Neuronal stem cell (in vitro differentiated cells): Measurements from ENCODE around the gene ACVR1B.

Experiments used
- DNase-seq: peaks from one replicate; pipeline ENCODE4 v3.0.0-alpha.2; 2013; ENCODE audit warnings: low spot score
- H2AFZ ChIP-seq: one replicate; pipeline ENCODE4 v1.6.1; 2013; ENCODE audit warnings: mild to moderate bottlenecking, low read length, inconsistent platforms
- H2AK5ac ChIP-seq: 2 replicates; pipeline ENCODE4 v1.6.1; 2013; ENCODE audit warnings: low read depth, mild to moderate bottlenecking, inconsistent platforms, low read length, moderate library complexity, mixed read lengths
- H2BK120ac ChIP-seq: 2 replicates; pipeline ENCODE4 v1.6.1; 2013; ENCODE audit warnings: low read depth, mild to moderate bottlenecking, inconsistent platforms, low read length, moderate library complexity, mixed read lengths
- H2BK12ac ChIP-seq: one replicate; pipeline ENCODE4 v1.6.1; 2013; ENCODE audit warnings: low read length, inconsistent platforms
- H2BK15ac ChIP-seq: 2 replicates; pipeline ENCODE4 v1.6.1; 2013; ENCODE audit warnings: mild to moderate bottlenecking, low read length, inconsistent platforms, mixed read lengths
- H2BK5ac ChIP-seq: one replicate; pipeline ENCODE4 v1.6.1; 2013; ENCODE audit warnings: inconsistent platforms, mild to moderate bottlenecking, low read length, moderate library complexity
- H3K14ac ChIP-seq: one replicate; pipeline ENCODE4 v1.6.1; 2013; ENCODE audit warnings: low read length, inconsistent platforms
- H3K18ac ChIP-seq: 2 replicates; pipeline ENCODE4 v1.6.1; 2013; ENCODE audit warnings: low read length, inconsistent platforms
- H3K23ac ChIP-seq: 2 replicates; pipeline ENCODE4 v1.6.1; 2013; ENCODE audit warnings: low read depth, mild to moderate bottlenecking, mixed read lengths, low read length, inconsistent platforms; ENCODE audit not compliant: poor library complexity
- H3K27ac ChIP-seq: replicated peaks from 3 replicates; pipeline ENCODE4 v1.5.1; 2013; ENCODE audit warnings: low read length, inconsistent platforms
- H3K27me3 ChIP-seq, 3 experiments: 2 replicates each; pipeline ENCODE4 v1.6.1; 2013; ENCODE audit warnings: low read length in 3 of 3, mild to moderate bottlenecking in 2 of 3, inconsistent platforms in 1 of 3, low read depth in 1 of 3, mixed read lengths in 1 of 3, moderate library complexity in 1 of 3; ENCODE audit not compliant: control insufficient read depth in 3 of 3, insufficient read depth in 3 of 3
- H3K36me3 ChIP-seq, 2 donors: replicated peaks in 1 of 2; 2 replicates each; pipeline ENCODE4 v1.6.1; 2013; ENCODE audit warnings: low read length in 2 of 2; ENCODE audit not compliant: control insufficient read depth in 2 of 2, insufficient read depth in 2 of 2
- H3K4ac ChIP-seq: 2 replicates; pipeline ENCODE4 v1.6.1; 2013; ENCODE audit warnings: inconsistent platforms, mild to moderate bottlenecking, low read length, moderate library complexity
- H3K4me1 ChIP-seq, 2 donors: 1 replicate in 1 of 2; 2 replicates in 1 of 2; pipeline ENCODE4 v1.6.1; 2013; ENCODE audit warnings: low read length in 2 of 2, low read depth in 1 of 2; ENCODE audit not compliant: control insufficient read depth in 2 of 2, insufficient read depth in 1 of 2
- H3K4me2 ChIP-seq: one replicate; pipeline ENCODE4 v1.6.1; 2013; ENCODE audit warnings: mild to moderate bottlenecking, low read length, inconsistent platforms; ENCODE audit not compliant: insufficient read depth, poor library complexity, severe bottlenecking
- H3K4me3 ChIP-seq, 2 donors: 2 replicates each; pipeline ENCODE4 v1.5.1; 2013; ENCODE audit warnings: low read length in 2 of 2, mild to moderate bottlenecking in 2 of 2, inconsistent platforms in 1 of 2, moderate library complexity in 1 of 2
- H3K79me1 ChIP-seq: one replicate; pipeline ENCODE4 v1.6.1; 2013; ENCODE audit warnings: low read depth, mild to moderate bottlenecking, inconsistent platforms, low read length, moderate library complexity
- H3K9ac ChIP-seq: one replicate; pipeline ENCODE4 v1.6.1; 2013; ENCODE audit warnings: mild to moderate bottlenecking, low read depth, low read length, inconsistent platforms; ENCODE audit not compliant: poor library complexity
- H3K9me3 ChIP-seq, 2 donors: replicated peaks in 1 of 2; 2 replicates each; pipeline versions ENCODE3 to v1.6.1; 2013; ENCODE audit warnings: low read length in 2 of 2, mild to moderate bottlenecking in 2 of 2, inconsistent platforms in 1 of 2, low read depth in 1 of 2, mixed read lengths in 1 of 2, moderate library complexity in 1 of 2; ENCODE audit not compliant: control insufficient read depth in 2 of 2, insufficient read depth in 1 of 2
- H4K8ac ChIP-seq: one replicate; pipeline ENCODE4 v1.6.1; 2013; ENCODE audit warnings: low read depth, mild to moderate bottlenecking, inconsistent platforms, low read length, moderate library complexity
- H4K91ac ChIP-seq: one replicate; pipeline ENCODE4 v1.6.1; 2013; ENCODE audit warnings: low read length, low read depth, mild to moderate bottlenecking, inconsistent platforms; ENCODE audit not compliant: poor library complexity
- WGBS, 2 donors: extraction: QIAGEN DNeasy Blood & Tissue Kit; methylation state at CpG; one replicate each; pipeline ENCODE4 v1.1.7; 2013; ENCODE audit warnings: missing lambda C conversion rate in 2 of 2, mixed read lengths in 1 of 2; ENCODE audit not compliant: insufficient read length in 2 of 2, insufficient replicate concordance in 1 of 2; ENCODE audit errors: extremely low coverage in 2 of 2; 5-methylcytosine and 5-hydroxymethylcytosine counted together

Gene ACVR1B

GRCh38 chr12:52038447-52038846 lies 86.9 kb downstream of the ACVR1B start:
- Histone ChIP-seq H2BK15ac (no peak overlapping the region), H3K9ac (peak overlapping the region; percentile 26), H3K9me3 (no peaks in the 10 kb centered on the region), H2AFZ (no peak overlapping the region), H2BK120ac (no peak overlapping the region), H3K18ac (no peak overlapping the region), H4K91ac (no peak overlapping the region), H3K27me3 (peaks cover 0 to 26% (median 8%) of the 10 kb centered on the region in 3 experiments), H3K23ac (no peak overlapping the region), H3K14ac (no peak overlapping the region), H3K4ac (no peak overlapping the region), H3K36me3 (peaks cover 0 to 14% of the 10 kb centered on the region in 2 donors), H4K8ac (no peak overlapping the region), H2AK5ac (no peak overlapping the region), H3K79me1 (peaks cover 8% of the 10 kb centered on the region), H3K4me1 (peaks cover 9 to 13% of the 10 kb centered on the region in 2 donors), H3K4me2 (peak overlapping the region; percentile 36), H2BK5ac (no peak overlapping the region), H3K27ac (no peak overlapping the region), H3K4me3 (peak overlapping the region; percentile 39 to 72), H2BK12ac (no peak overlapping the region)
- no peak for DNase-seq
- WGBS, 2 donors, result no CpG with 5 or more reads among the region's 6 CpGs

- no peaks in the 10 kb centered on the region for H3K9me3 ChIP-seq
- peaks cover 8% of the 10 kb centered on the region for H3K79me1 ChIP-seq
- peaks cover 9 to 13% of the 10 kb centered on the region in 2 donors for H3K4me1 ChIP-seq
- no peak overlapping the region for H3K9ac ChIP-seq
- H3K27me3 ChIP-seq, result peaks cover 0 to 7% (median 0%) of the 10 kb centered on the region in 3 experiments
- no peak overlapping the region for H2AFZ ChIP-seq
- no peak overlapping the region for H2BK120ac ChIP-seq
- H3K4ac ChIP-seq, result no peak overlapping the region
- no peak overlapping the region for H3K14ac ChIP-seq
- no peak for DNase-seq
- H3K27ac ChIP-seq, result no peak overlapping the region
- H3K23ac ChIP-seq, result no peak overlapping the region
- no peak overlapping the region for H3K4me3 ChIP-seq
- H3K4me2 ChIP-seq, result no peak overlapping the region
- no peak overlapping the region for H2BK5ac ChIP-seq
- H3K18ac ChIP-seq, result no peak overlapping the region
- H3K36me3 ChIP-seq, result peaks cover 4 to 27% of the 10 kb centered on the region in 2 donors
- H4K91ac ChIP-seq, result no peak overlapping the region
- H2BK15ac ChIP-seq, result no peak overlapping the region
- no peak overlapping the region for H2AK5ac ChIP-seq
- H4K8ac ChIP-seq, result no peak overlapping the region
- no CpG with 5 or more reads among the region's 3 CpGs for WGBS, 2 donors
- no peak overlapping the region for H2BK12ac ChIP-seq
Observed at GRCh38 chr12:52041035-52041434, 89.5 kb downstream of the ACVR1B start.

GRCh38 chr12:52041695-52042123 lies 90.2 kb downstream of the ACVR1B start:
- no peak for DNase-seq
- H3K36me3 ChIP-seq, result peaks cover 6 to 30% of the 10 kb centered on the region in 2 donors

DNA sequence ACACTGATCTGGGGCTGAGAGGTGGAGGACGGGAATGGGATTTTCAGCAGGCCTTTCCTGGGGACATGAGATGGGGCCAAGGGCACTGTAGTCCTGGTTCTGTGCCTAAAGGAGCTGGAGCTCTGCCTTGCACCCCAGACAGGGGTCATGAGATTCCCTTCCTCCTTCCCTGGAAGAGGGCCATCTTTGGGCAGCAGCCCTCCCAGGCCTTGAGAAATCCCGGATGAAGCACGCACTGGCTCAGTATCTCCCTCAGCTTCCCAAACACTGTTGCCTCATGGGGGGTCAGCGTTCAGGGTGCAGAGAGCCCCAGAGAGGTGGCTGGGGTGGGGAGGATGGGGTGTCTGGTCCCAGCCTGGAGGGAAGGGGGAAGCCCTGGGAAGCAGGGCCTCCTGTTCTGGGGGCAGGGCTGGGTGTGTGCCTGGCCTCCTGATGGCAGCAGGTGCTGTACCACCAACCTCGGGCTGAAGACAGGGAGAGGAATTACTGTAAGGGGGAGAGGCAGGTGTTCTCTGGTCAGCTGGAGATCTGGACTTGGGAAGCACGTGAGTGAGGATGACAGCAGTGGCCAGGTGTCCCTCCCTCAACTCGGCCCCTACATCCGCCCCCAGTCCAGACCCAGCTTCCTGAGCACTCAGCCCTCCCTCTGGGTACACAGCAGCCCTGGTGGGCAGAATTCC lies 91.3 kb downstream of the ACVR1B start:
- H2BK12ac ChIP-seq, result no peak overlapping the region
- H3K9me3 ChIP-seq, result no peaks in the 10 kb centered on the region
- H3K9ac ChIP-seq, result peak overlapping the region; percentile 50
- H3K79me1 ChIP-seq, result peaks cover 8% of the 10 kb centered on the region
- no peak overlapping the region for H3K4me3 ChIP-seq
- H3K14ac ChIP-seq, result no peak overlapping the region
- no peak overlapping the region for H3K23ac ChIP-seq
- no peak overlapping the region for H3K27ac ChIP-seq
- H3K4me1 ChIP-seq, result peaks cover 6 to 8% of the 10 kb centered on the region in 2 donors
- peaks cover 6 to 30% of the 10 kb centered on the region in 2 donors for H3K36me3 ChIP-seq
- no CpG with 5 or more reads among the region's 8 CpGs for WGBS, 2 donors
- H3K4ac ChIP-seq, result no peak overlapping the region
- no peak for DNase-seq
- H2BK15ac ChIP-seq, result no peak overlapping the region
- no peaks in the 10 kb centered on the region for H3K27me3 ChIP-seq
- no peak overlapping the region for H4K8ac ChIP-seq
- H2AFZ ChIP-seq, result no peak overlapping the region
- no peak overlapping the region for H3K18ac ChIP-seq
- H2BK120ac ChIP-seq, result no peak overlapping the region
- no peak overlapping the region for H3K4me2 ChIP-seq
- H4K91ac ChIP-seq, result no peak overlapping the region
- H2BK5ac ChIP-seq, result no peak overlapping the region
- H2AK5ac ChIP-seq, result no peak overlapping the region

More at GRCh38 chr12:52041695-52042123, 90.2 kb downstream of the ACVR1B start:
- no peak overlapping the region for H3K18ac ChIP-seq
- no peak overlapping the region for H2BK120ac ChIP-seq
- H3K9me3 ChIP-seq, result no peaks in the 10 kb centered on the region
- no peak overlapping the region for H3K4me2 ChIP-seq
- WGBS, 2 donors, result no CpG with 5 or more reads among the region's 6 CpGs
- H2BK15ac ChIP-seq, result no peak overlapping the region
- H3K9ac ChIP-seq, result no peak overlapping the region
- H2AFZ ChIP-seq, result no peak overlapping the region
- H3K27ac ChIP-seq, result no peak overlapping the region
- no peak overlapping the region for H3K23ac ChIP-seq
- no peak overlapping the region for H3K4ac ChIP-seq
- H2AK5ac ChIP-seq, result no peak overlapping the region
- H3K27me3 ChIP-seq, result peaks cover 0 to under 1% (median 0%) of the 10 kb centered on the region in 3 experiments
- no peak overlapping the region for H4K91ac ChIP-seq
- no peak overlapping the region for H2BK5ac ChIP-seq
- peaks cover 6 to 8% of the 10 kb centered on the region in 2 donors for H3K4me1 ChIP-seq
- H3K14ac ChIP-seq, result peak overlapping the region; percentile 83
- H3K79me1 ChIP-seq, result peaks cover 8% of the 10 kb centered on the region
- H2BK12ac ChIP-seq, result no peak overlapping the region
- no peak overlapping the region for H3K4me3 ChIP-seq
- H4K8ac ChIP-seq, result no peak overlapping the region
